Activated naive CD4-positive, alpha-beta T cell (primary cell): ENCODE measurements around the gene AKNA.

Source experiments
- DNase-seq, 4 experiments: peaks; one replicate each; lab custom pipeline; 2025; lab: John Stamatoyannopoulos, UW

AKNA gene

GRCh38 chr9:114396558-114397218 lies 8.9 kb upstream of the AKNA start:
- DNase-seq: no peak

- no peak for DNase-seq
These were observed 8.0 kb upstream of the AKNA start for GRCh38 chr9:114395768-114396167.

GRCh38 chr9:114395334-114395617 lies 7.5 kb upstream of the AKNA start:
- no peak for DNase-seq

- DNase-seq: no peak
These were observed 6.9 kb upstream of the AKNA start for GRCh38 chr9:114394523-114395333.

GRCh38 chr9:114392749-114393112 lies 4.9 kb upstream of the AKNA start:
- no peak for DNase-seq

- no peak for DNase-seq
These were observed 3.2 kb upstream of the AKNA start for GRCh38 chr9:114390952-114391351.

GRCh38 chr9:114389612-114390368 lies 2.0 kb upstream of the AKNA start:
- DNase-seq: no peak

GRCh38 chr9:114388764-114389375 lies 1.1 kb upstream of the AKNA start:
- DNase-seq: no peak

- DNase-seq: no peak
These were observed 538 bp upstream of the AKNA start for GRCh38 chr9:114388357-114388682.

- DNase-seq: peak in 1 of 4 experiments; percentile 20
These were observed 699 bp downstream of the AKNA start for GRCh38 chr9:114386886-114387679.

GRCh38 chr9:114386361-114386885 lies 1.4 kb downstream of the AKNA start:
- DNase-seq: no peak

GRCh38 chr9:114385397-114386181 lies 2.2 kb downstream of the AKNA start:
- DNase-seq: peak; percentile 55 to 74 (median 70)

GRCh38 chr9:114384836-114385396 lies 2.9 kb downstream of the AKNA start:
- DNase-seq: no peak

- no peak for DNase-seq
These were observed 3.4 kb downstream of the AKNA start for GRCh38 chr9:114384341-114384740.

GRCh38 chr9:114383521-114384231 lies 4.1 kb downstream of the AKNA start:
- no peak for DNase-seq

- DNase-seq: peak in 3 of 4 experiments; percentile 17 to 24 (median 20)
These were observed 4.9 kb downstream of the AKNA start for GRCh38 chr9:114382699-114383520.

GRCh38 chr9:114378883-114379282 lies 8.9 kb downstream of the AKNA start:
- DNase-seq: no peak

GRCh38 chr9:114378016-114378415 lies 9.8 kb downstream of the AKNA start:
- no peak for DNase-seq
